Measurements from ENCODE around the gene LRP5. TPM values are rescaled to one million over a fixed set of nuclear protein-coding genes. Genes with fewer than 3 reads are reported as not detected.
A peak's percentile ranks its signal among the peaks of the same experiment; 100 is the strongest.

LRP5 gene
- total RNA-seq, 1 experiment from 2014 or later, result 27.8 TPM

GRCh38 chr11:68357568-68357967 is 45.2 kb downstream of the LRP5 start:
- no peak for DNase-seq (ENCODE audit: low spot score)
- in situ Hi-C loops (cut with HindIII; ENCODE audit: low sequenced_read_pairs), result no loop called here

- no peak for DNase-seq (ENCODE audit: low spot score)
- in situ Hi-C loops (cut with HindIII; ENCODE audit: low sequenced_read_pairs), result no loop called here
Observed at GRCh38 chr11:68358416-68358815, 46.0 kb downstream of the LRP5 start.

DNA sequence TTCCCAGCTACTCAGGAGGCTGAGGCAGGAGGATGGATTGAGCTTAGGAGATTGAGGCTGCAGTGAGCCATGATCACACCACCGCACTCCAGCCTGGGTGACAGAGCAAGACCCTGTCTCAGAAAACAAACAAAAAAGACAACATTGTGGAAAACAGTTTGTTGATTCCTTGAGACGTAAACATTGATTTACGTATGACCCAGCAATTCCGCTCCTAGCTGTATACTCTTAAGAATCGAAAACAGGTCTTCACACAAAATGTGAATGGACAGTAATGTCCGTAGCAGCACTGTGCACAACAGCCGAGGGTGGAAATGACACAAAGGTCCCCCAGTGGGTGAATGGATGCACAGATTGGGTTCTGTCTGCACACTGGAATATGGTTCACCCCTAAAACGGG is 49.3 kb downstream of the LRP5 start:
- in situ Hi-C loops (cut with HindIII; ENCODE audit: low sequenced_read_pairs), result no loop called here
- no peak for DNase-seq (ENCODE audit: low spot score)

GRCh38 chr11:68362801-68363379 is 50.5 kb downstream of the LRP5 start:
- in situ Hi-C loops (cut with HindIII; ENCODE audit: low sequenced_read_pairs), result no loop called here
- DNase-seq (ENCODE audit: low spot score), result no peak

GRCh38 chr11:68363776-68364175 is 51.4 kb downstream of the LRP5 start:
- in situ Hi-C loops (cut with HindIII; ENCODE audit: low sequenced_read_pairs), result no loop called here
- no peak for DNase-seq (ENCODE audit: low spot score)

GRCh38 chr11:68364581-68364980 is 52.2 kb downstream of the LRP5 start:
- DNase-seq (ENCODE audit: low spot score), result no peak
- in situ Hi-C loops (cut with HindIII; ENCODE audit: low sequenced_read_pairs), result no loop called here

DNA sequence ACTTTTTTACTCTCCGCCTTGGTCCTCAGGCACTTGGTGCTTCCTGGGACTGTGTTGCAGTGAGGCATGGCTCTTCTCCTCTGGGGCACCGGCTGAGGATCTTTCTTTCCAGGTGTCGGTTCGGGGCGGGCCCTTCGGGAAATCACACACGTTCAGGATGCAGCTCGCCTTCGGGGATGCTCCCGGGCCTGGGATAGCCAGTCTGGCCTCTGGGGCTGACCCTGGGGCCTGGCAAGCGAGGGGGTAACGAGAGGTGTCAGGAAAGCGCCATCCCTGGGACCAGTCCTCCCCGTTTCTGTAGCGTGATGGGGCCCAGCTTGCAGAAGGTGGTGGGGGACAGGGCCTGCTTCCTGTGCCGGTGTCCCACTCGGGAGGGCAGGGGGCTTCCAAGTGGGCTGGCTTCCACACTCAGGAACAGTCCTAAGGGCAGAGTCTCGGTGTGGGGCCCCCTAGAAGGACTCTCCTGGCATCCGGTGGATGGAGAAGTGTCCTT is 53.6 kb downstream of the LRP5 start:
- in situ Hi-C loops (cut with HindIII; ENCODE audit: low sequenced_read_pairs), result no loop called here
- DNase-seq (ENCODE audit: low spot score), result no peak

DNA sequence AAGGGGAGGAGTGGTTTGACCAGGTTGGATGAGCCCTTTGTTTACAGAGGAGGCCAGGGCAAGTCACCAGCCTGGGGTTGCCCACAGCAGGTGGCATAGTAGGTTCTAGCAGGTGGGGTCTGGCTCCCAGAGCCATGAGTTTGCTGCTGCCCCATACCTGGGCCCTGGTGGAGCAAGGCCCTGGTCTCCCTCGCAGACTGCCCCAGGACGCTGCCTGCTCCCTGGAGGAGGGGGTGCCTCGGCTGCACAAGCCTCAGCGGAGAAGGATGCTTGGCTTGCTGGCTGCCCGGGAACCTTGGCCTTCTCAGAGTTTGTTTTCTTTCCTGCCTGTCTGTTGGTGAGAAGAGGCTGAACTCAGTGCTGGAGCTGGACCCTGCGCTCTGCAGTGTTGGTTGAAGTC is 54.9 kb downstream of the LRP5 start:
- DNase-seq (ENCODE audit: low spot score), result no peak
- in situ Hi-C loops (cut with HindIII; ENCODE audit: low sequenced_read_pairs), result no loop called here

GRCh38 chr11:68369756-68370155 is 57.4 kb downstream of the LRP5 start:
- in situ Hi-C loops (cut with HindIII; ENCODE audit: low sequenced_read_pairs), result no loop called here
- no peak for DNase-seq (ENCODE audit: low spot score)

GRCh38 chr11:68370211-68371111 is 58.1 kb downstream of the LRP5 start:
- in situ Hi-C loops (cut with HindIII; ENCODE audit: low sequenced_read_pairs), result no loop called here
- DNase-seq (ENCODE audit: low spot score), result no peak

- in situ Hi-C loops (cut with HindIII; ENCODE audit: low sequenced_read_pairs), result no loop called here
- no peak for DNase-seq (ENCODE audit: low spot score)
Observed at GRCh38 chr11:68371171-68372041, 59.0 kb downstream of the LRP5 start.

DNA sequence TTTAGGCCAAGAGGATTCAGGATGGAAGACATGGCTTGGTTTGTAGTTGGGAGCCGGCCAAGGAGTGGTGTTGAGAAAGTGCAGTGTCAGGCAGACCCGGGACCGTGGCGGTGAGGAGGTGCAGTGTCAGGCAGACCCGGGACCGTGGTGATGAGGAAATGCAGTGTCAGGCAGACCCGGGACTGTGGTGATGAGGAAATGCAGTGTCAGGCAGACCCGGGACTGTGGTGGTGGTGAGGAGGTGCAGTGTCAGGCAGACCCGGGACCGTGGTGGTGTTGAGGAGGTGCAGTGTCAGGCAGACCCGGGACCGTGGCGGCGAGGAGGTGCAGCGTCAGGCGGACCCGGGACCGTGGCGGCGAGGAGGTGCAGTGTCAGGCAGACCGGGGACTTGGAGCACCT is 59.7 kb downstream of the LRP5 start:
- no peak for DNase-seq (ENCODE audit: low spot score)
- in situ Hi-C loops (cut with HindIII; ENCODE audit: low sequenced_read_pairs), result no loop called here

- in situ Hi-C loops (cut with HindIII; ENCODE audit: low sequenced_read_pairs), result no loop called here
- DNase-seq (ENCODE audit: low spot score), result no peak
Observed at GRCh38 chr11:68372625-68373024, 60.2 kb downstream of the LRP5 start.

DNA sequence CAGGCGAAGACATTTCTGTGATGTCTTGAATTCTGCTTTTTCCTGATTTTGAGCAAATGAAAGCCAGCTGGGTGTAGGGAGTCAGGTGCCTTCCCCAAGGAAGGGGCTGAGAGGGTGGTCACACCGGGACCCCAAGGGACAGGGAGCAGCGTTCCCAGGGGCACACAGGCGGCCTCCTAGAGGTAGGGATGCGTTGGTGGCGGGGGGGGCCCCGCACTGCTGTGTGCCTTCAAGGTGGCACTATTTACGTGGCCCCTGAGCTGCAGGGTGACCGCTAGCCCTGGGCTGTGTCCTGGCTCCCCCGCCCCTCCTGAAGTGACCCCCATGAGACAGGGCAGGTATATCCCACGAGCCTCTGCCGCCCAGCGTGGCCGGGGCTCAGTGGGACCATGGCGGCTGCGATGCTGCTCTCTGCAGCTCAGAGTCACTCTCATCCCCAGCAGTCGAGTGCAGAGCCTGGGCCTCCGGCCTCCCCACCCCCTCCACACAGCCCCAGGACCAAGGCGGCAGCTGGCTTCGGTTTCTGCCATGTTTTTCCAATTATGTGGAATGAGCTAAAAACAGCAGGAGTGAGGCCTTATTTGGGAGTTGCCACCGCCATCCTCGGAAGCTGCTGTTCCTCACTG is 60.9 kb downstream of the LRP5 start:
- DNase-seq (ENCODE audit: low spot score), result no peak
- in situ Hi-C loops (cut with HindIII; ENCODE audit: low sequenced_read_pairs), result no loop called here

DNA sequence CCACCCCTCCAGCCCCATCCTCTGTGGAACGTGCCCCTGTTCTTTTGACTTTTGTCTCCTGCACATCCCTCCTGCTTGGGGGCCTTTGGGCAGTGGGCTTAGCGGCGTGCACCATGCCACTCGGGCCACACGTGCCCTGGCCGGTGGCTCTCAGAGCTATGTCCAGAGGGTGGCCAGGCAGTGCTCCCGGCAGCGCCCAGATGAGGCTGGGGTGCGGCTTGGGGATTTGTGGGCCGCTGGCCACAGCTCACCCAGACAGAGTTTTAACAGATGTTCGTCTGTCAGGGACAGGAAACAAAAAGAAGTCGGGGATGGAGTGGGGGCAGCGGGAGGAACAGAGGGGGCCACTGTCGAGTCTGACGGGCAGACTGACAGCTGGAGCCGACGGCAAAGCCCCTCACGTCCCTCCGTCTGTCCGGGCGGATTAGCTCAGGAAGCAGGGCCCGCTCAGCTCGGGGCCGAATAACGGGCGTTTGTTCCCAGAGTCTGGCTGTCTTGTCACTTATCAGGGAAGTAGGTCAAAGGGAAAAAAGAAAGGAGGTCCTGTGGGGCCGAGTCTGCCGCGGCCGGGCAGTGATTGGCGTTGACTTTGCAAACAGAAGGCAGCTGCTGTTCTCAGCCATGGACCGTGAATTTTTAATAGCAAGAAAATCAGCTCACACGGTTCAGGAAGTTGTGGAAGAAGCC is 61.6 kb downstream of the LRP5 start:
- DNase-seq (ENCODE audit: low spot score), result peak; percentile 20
- in situ Hi-C loops (cut with HindIII; ENCODE audit: low sequenced_read_pairs), result no loop called here

- in situ Hi-C loops (cut with HindIII; ENCODE audit: low sequenced_read_pairs), result no loop called here
- DNase-seq (ENCODE audit: low spot score), result no peak
Observed at GRCh38 chr11:68374531-68374930, 62.1 kb downstream of the LRP5 start.

DNA sequence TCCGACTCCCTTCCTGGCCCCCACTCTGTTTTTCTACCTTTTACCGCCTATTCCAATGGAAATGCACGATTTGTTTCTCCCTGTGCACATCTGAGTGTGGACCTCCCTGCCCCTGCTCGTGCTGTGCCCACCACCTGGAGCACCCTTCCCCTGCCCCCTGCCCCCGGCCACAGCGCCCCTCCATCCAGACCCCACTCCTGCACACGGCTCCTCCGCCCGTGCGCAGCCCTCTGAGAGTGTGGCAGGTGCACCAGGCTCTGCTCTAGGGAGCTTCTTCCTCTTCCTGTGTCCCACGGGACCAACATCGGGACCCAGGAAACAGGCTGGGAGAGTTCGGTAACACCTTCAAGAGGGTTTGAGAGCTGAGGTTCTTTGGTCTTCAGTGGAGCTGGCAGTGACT is 62.9 kb downstream of the LRP5 start:
- no peak for DNase-seq (ENCODE audit: low spot score)
- in situ Hi-C loops (cut with HindIII; ENCODE audit: low sequenced_read_pairs), result no loop called here

- no peak for DNase-seq (ENCODE audit: low spot score)
- in situ Hi-C loops (cut with HindIII; ENCODE audit: low sequenced_read_pairs), result no loop called here
Observed at GRCh38 chr11:68375766-68376165, 63.4 kb downstream of the LRP5 start.

- in situ Hi-C loops (cut with HindIII; ENCODE audit: low sequenced_read_pairs), result no loop called here
- DNase-seq (ENCODE audit: low spot score), result no peak
Observed at GRCh38 chr11:68377389-68377795, 65.0 kb downstream of the LRP5 start.
